HL-60 (cell line): ENCODE results near the gene SSTR4.

Source experiments
- GABPA ChIP-seq: IDR thresholded peaks from 2 replicates; pipeline ENCODE4 v1.6.1; 2012; ENCODE audit warnings: low read depth
- POLR2AphosphoS5 ChIP-seq: IDR thresholded peaks from 2 replicates; pipeline ENCODE4 v1.6.1; 2012; ENCODE audit warnings: low read depth
- TF ChIP-seq, protein P1 (sequence below): IDR thresholded peaks from one replicate; pipeline ENCODE4 v1.5.1; 2011; ENCODE audit warnings: low read length, control low read depth, inconsistent platforms; ENCODE audit not compliant: insufficient read depth

DNA sequence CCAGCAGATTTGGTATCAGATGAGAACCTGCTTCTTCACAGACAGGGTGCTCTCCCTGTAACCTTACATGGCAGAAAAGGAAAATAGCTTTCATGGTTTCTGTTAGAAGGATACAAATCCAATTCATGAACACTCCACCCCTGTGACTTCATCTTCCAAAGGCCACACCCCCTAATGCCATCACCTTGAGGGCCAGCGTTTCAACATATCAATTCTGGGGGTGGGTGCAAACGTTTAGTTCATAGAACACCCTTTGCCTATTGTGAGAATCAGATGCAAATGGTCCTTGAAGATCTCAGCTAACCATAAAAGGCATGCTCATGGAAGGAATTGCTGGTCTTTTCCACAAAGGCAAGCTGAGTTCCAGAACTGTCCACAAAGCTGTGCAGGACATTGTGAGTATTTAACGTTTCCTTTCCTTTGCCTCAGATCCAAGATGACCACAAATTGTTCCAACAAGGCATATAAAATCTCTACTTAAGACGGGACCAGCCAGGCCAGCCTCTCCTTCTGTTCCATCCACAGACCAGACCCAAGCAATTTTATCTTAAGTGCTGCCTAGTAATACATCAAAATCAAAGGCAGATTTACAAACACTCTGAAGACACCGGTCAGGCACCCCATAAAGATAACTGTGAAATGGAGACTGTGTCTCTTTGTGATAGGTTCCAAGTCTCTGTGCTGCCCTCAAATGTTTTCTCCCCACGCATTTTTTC is 34.7 kb upstream of the SSTR4 start:
- TF ChIP-seq, protein P1, sequence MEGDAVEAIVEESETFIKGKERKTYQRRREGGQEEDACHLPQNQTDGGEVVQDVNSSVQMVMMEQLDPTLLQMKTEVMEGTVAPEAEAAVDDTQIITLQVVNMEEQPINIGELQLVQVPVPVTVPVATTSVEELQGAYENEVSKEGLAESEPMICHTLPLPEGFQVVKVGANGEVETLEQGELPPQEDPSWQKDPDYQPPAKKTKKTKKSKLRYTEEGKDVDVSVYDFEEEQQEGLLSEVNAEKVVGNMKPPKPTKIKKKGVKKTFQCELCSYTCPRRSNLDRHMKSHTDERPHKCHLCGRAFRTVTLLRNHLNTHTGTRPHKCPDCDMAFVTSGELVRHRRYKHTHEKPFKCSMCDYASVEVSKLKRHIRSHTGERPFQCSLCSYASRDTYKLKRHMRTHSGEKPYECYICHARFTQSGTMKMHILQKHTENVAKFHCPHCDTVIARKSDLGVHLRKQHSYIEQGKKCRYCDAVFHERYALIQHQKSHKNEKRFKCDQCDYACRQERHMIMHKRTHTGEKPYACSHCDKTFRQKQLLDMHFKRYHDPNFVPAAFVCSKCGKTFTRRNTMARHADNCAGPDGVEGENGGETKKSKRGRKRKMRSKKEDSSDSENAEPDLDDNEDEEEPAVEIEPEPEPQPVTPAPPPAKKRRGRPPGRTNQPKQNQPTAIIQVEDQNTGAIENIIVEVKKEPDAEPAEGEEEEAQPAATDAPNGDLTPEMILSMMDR, result no peak
- no peak for TF ChIP-seq POLR2AphosphoS5
- TF ChIP-seq GABPA, result no peak
